MM.1S (cell line): ENCODE results near the gene RECQL.

Experiments
- CTCF ChIP-seq: fragments of 300-600 bp; sonication (generic); IDR thresholded peaks from 2 replicates; pipeline ENCODE4 v1.5.1; 2016; ENCODE audit warnings: antibody characterized with exemption, low read length, mixed read lengths
- EZH2 ChIP-seq: fragments of 300-600 bp; sonication (generic); optimal IDR thresholded peaks from 2 replicates; pipeline ENCODE3; 2017; ENCODE audit warnings: low read depth, mild to moderate bottlenecking, antibody characterized with exemption, low read length, mixed read lengths
- EZH2phosphoT487 ChIP-seq: fragments of 300-600 bp; sonication (generic); IDR thresholded peaks from 2 replicates; pipeline ENCODE4 v1.6.1; 2018; ENCODE audit warnings: antibody characterized with exemption, low read length

GRCh38 chr12:21429994-21430393 lies 71.4 kb downstream of the RECQL start:
- TF ChIP-seq CTCF (no peak), EZH2 (no peak), EZH2phosphoT487 (no peak)
